OCI-LY1 (cell line): ENCODE data around the gene FRMD4A.

Experiments
- H2AFZ ChIP-seq: fragments of 200-600 bp; sonication (generic), shearing (Covaris generic); 2 replicates; pipeline ENCODE4 v1.6.0; 2014; ENCODE audit warnings: antibody characterized with exemption, mild to moderate bottlenecking, low read length
- H3F3A ChIP-seq: fragments of 200-600 bp; sonication (generic), shearing (Covaris generic); 2 replicates; pipeline ENCODE4 v1.6.0; 2014; ENCODE audit warnings: mild to moderate bottlenecking, antibody characterized with exemption, low read length, moderate library complexity; ENCODE audit not compliant: insufficient read depth
- H3K27ac ChIP-seq: fragments of 200-600 bp; sonication (generic); 2 replicates; pipeline ENCODE4 v1.5.1; 2014; ENCODE audit warnings: low read length, mixed run types, mild to moderate bottlenecking, low read depth; ENCODE audit not compliant: poor library complexity, severe bottlenecking
- H3K27me3 ChIP-seq: fragments of 200-600 bp; sonication (generic); 2 replicates; pipeline ENCODE4 v1.6.0; 2014; ENCODE audit warnings: antibody characterized with exemption, mild to moderate bottlenecking, low read length, moderate library complexity; ENCODE audit not compliant: insufficient read depth
- H3K36me3 ChIP-seq: fragments of 200-600 bp; sonication (generic); 2 replicates; pipeline ENCODE4 v1.6.1; 2014; ENCODE audit warnings: mild to moderate bottlenecking, antibody characterized with exemption, low read length, moderate library complexity, mixed read lengths; ENCODE audit not compliant: insufficient read depth
- H3K4me1 ChIP-seq: fragments of 200-600 bp; sonication (generic); 2 replicates; pipeline ENCODE4 v1.5.1; 2014; ENCODE audit warnings: mild to moderate bottlenecking, low read length, moderate library complexity; ENCODE audit not compliant: insufficient read depth, severe bottlenecking
- H3K4me2 ChIP-seq: fragments of 200-600 bp; sonication (generic), shearing (Covaris generic); 2 replicates; pipeline ENCODE4 v1.6.1; 2014; ENCODE audit warnings: low read length
- H3K4me3 ChIP-seq: fragments of 200-600 bp; sonication (generic); 2 replicates; pipeline ENCODE4 v1.5.1; 2014; ENCODE audit warnings: low read length, low read depth, mild to moderate bottlenecking, mixed read lengths; ENCODE audit not compliant: poor library complexity, severe bottlenecking
- H3K79me2 ChIP-seq: fragments of 200-600 bp; shearing (Covaris generic); 2 replicates; pipeline ENCODE4 v1.6.1; 2016; ENCODE audit warnings: mixed run types, low read length, mixed read lengths; ENCODE audit not compliant: insufficient read depth
- H3K9ac ChIP-seq: fragments of 200-600 bp; sonication (generic), shearing (Covaris generic); 2 replicates; pipeline ENCODE4 v1.6.1; 2014; ENCODE audit warnings: mild to moderate bottlenecking, low read length, mixed read lengths
- H3K9me2 ChIP-seq: fragments of 200-600 bp; sonication (generic), shearing (Covaris generic); 2 replicates; pipeline ENCODE4 v1.6.1; 2014; ENCODE audit warnings: low read depth, mild to moderate bottlenecking, low read length, mixed read lengths
- H3K9me3 ChIP-seq: fragments of 200-600 bp; shearing (Covaris generic); 2 replicates; pipeline ENCODE4 v1.6.1; 2014; ENCODE audit warnings: low read length, mixed read lengths
- H4K20me1 ChIP-seq: fragments of 200-600 bp; sonication (generic), shearing (Covaris generic); 2 replicates; pipeline ENCODE4 v1.6.0; 2016; ENCODE audit warnings: mild to moderate bottlenecking, low read length; ENCODE audit not compliant: insufficient read depth
- CTCF ChIP-seq: fragments of 200-600 bp; sonication (generic), shearing (Covaris generic); IDR thresholded peaks from 2 replicates; pipeline ENCODE4 v1.5.1; 2017; ENCODE audit warnings: mild to moderate bottlenecking, antibody characterized with exemption, low read length, moderate library complexity, mixed read lengths
- EZH2 ChIP-seq: fragments of 200-600 bp; sonication (generic), shearing (Covaris generic); IDR thresholded peaks from 2 replicates; pipeline ENCODE4 v1.8.0; 2017; ENCODE audit warnings: borderline replicate concordance, mixed run types, mild to moderate bottlenecking, antibody characterized with exemption, low read length, moderate library complexity, mixed read lengths

The FRMD4A gene

GRCh38 chr10:14211610-14212009, 119.1 kb downstream of the FRMD4A start:
- H3K9me3 ChIP-seq: no peaks in the 10 kb centered on the region
- TF ChIP-seq CTCF: no peak
- TF ChIP-seq EZH2: no peak
- no peaks in the 10 kb centered on the region for H3K36me3 ChIP-seq
- H3K4me1 ChIP-seq: no peaks in the 10 kb centered on the region
- H2AFZ ChIP-seq: no peak overlapping the region
- no peak overlapping the region for H3K9ac ChIP-seq
- no peaks in the 10 kb centered on the region for H3K27me3 ChIP-seq
- no peaks in the 10 kb centered on the region for H4K20me1 ChIP-seq
- no peaks in the 10 kb centered on the region for H3K79me2 ChIP-seq
- H3K4me3 ChIP-seq: no peak overlapping the region
- H3K27ac ChIP-seq: no peak overlapping the region
- H3K4me2 ChIP-seq: no peak overlapping the region
- no peaks in the 10 kb centered on the region for H3K9me2 ChIP-seq
- H3F3A ChIP-seq: no peaks in the 10 kb centered on the region

- H3K4me1 ChIP-seq: no peaks in the 10 kb centered on the region
- no peaks in the 10 kb centered on the region for H3F3A ChIP-seq
- no peak overlapping the region for H3K4me2 ChIP-seq
- TF ChIP-seq EZH2 (no peak), CTCF (no peak)
- no peak overlapping the region for H3K9ac ChIP-seq
- no peaks in the 10 kb centered on the region for H4K20me1 ChIP-seq
- no peaks in the 10 kb centered on the region for H3K9me3 ChIP-seq
- H3K79me2 ChIP-seq: no peaks in the 10 kb centered on the region
- no peak overlapping the region for H3K27ac ChIP-seq
- no peaks in the 10 kb centered on the region for H3K27me3 ChIP-seq
- no peaks in the 10 kb centered on the region for H3K36me3 ChIP-seq
- H2AFZ ChIP-seq: no peak overlapping the region
- H3K4me3 ChIP-seq: no peak overlapping the region
- no peaks in the 10 kb centered on the region for H3K9me2 ChIP-seq
Measured at GRCh38 chr10:14208231-14208630, 122.5 kb downstream of the FRMD4A start.

GRCh38 chr10:14205233-14205632, 125.5 kb downstream of the FRMD4A start:
- Histone ChIP-seq H3K9me3 (no peaks in the 10 kb centered on the region), H3F3A (no peaks in the 10 kb centered on the region), H3K4me1 (no peaks in the 10 kb centered on the region), H3K36me3 (no peaks in the 10 kb centered on the region), H3K4me3 (no peak overlapping the region), H3K9me2 (no peaks in the 10 kb centered on the region), H3K9ac (no peak overlapping the region), H3K79me2 (no peaks in the 10 kb centered on the region), H3K4me2 (no peak overlapping the region), H2AFZ (no peak overlapping the region), H4K20me1 (no peaks in the 10 kb centered on the region), H3K27ac (no peak overlapping the region), H3K27me3 (no peaks in the 10 kb centered on the region)
- no peak for TF ChIP-seq EZH2
- no peak for TF ChIP-seq CTCF
